Naive thymus-derived CD8-positive, alpha-beta T cell (primary cell): ENCODE results near the gene SLC1A1. TPM values are rescaled to one million over a fixed set of nuclear protein-coding genes. Genes with fewer than 3 reads are reported as not detected.
A peak's percentile ranks its signal among the peaks of the same experiment; 100 is the strongest.
"Not testable (repeated sequence)": the region's sequence is repeated elsewhere in the genome, so short reads cannot be mapped to it uniquely, and the experiment has no call there.

ENCODE experiments used
- ATAC-seq, 2 donors: fragments of 150-1000 bp; cut with Tn5 transposase in 1 of 2; sonication (Bioruptor Pico), chemical (Tn5 transposase) in 1 of 2; 1 replicate in 1 of 2; 2 replicates in 1 of 2; pipeline ENCODE4 v1.10.0; 2021; ENCODE audit warnings: mild to moderate bottlenecking in 2 of 2, moderate library complexity in 2 of 2
- POLR2A ChIA-PET: fragments of 350-600 bp; sonication (Branson Sonifier 250); formaldehyde crosslinking; loops from one replicate; lab custom pipeline; 2021; ENCODE audit warnings: antibody characterized with exemption; lab: Charles Lee
- DNase-seq, 10 donors: peaks; one replicate each; pipeline versions ENCODE4 v3.0.0 to v3.0.0-alpha.2; 2020 to 2022
- H3K27ac Mint-ChIP-seq, 10 donors: one replicate each; pipeline ENCODE4 v1.8.0; 2020 to 2022; ENCODE audit warnings: mild to moderate bottlenecking in 10 of 10, mixed read lengths in 10 of 10, moderate library complexity in 4 of 10, inconsistent platforms in 1 of 10
- H3K27me3 Mint-ChIP-seq, 5 donors: one replicate each; pipeline ENCODE4 v1.8.0; 2021 to 2022; ENCODE audit warnings: mixed read lengths in 5 of 5
- H3K36me3 Mint-ChIP-seq, 3 donors: one replicate each; pipeline ENCODE4 v1.8.0; 2020 to 2022; ENCODE audit warnings: mixed read lengths in 3 of 3, mild to moderate bottlenecking in 2 of 3, inconsistent platforms in 1 of 3
- H3K4me1 Mint-ChIP-seq, 4 donors: one replicate each; pipeline ENCODE4 v1.8.0; 2021 to 2022; ENCODE audit warnings: mixed read lengths in 4 of 4
- H3K4me3 Mint-ChIP-seq, 10 donors: one replicate each; pipeline ENCODE4 v1.8.0; 2020 to 2022; ENCODE audit warnings: mild to moderate bottlenecking in 10 of 10, mixed read lengths in 10 of 10, moderate library complexity in 6 of 10, inconsistent platforms in 1 of 10
- H3K9me3 Mint-ChIP-seq, 9 donors: one replicate each; pipeline ENCODE4 v1.8.0; 2020 to 2022; ENCODE audit warnings: mixed read lengths in 9 of 9, mild to moderate bottlenecking in 3 of 9, inconsistent platforms in 1 of 9, moderate library complexity in 1 of 9
- polyA plus RNA-seq, 3 donors: library from polyadenylated mRNA; unstranded; fragments of 300-500 nt; fragmentation: Illumina TruSeq; gene quantifications; one replicate each; pipeline ENCODE4 v1.2.3, GENCODE V29; 2021
- total RNA-seq, 8 experiments: library from RNA in 2 of 8; stranded (reverse) in 2 of 8; gene quantifications; one replicate each; pipeline ENCODE4 v1.2.3 and lab custom pipeline; 2021 to 2026

The SLC1A1 gene
- total and polyA plus RNA-seq, 5 experiments from 2014 or later: not detected

- ATAC-seq, POLR2A ChIA-PET, DNase-seq, H3K36me3 Mint-ChIP-seq, H3K4me3 Mint-ChIP-seq, H3K27me3 Mint-ChIP-seq, H3K27ac Mint-ChIP-seq: not testable (repeated sequence)
- peaks cover 11 to 21% (median 15%) of the 10 kb centered on the region in 4 donors for H3K4me1 Mint-ChIP-seq
- peaks cover 0 to 16% (median 9%) of the 10 kb centered on the region in 9 donors for H3K9me3 Mint-ChIP-seq
These were observed 40.6 kb downstream of the SLC1A1 start for GRCh38 chr9:4530831-4531230.

- H3K27me3 Mint-ChIP-seq, H3K4me3 Mint-ChIP-seq, H3K36me3 Mint-ChIP-seq, ATAC-seq, DNase-seq, H3K27ac Mint-ChIP-seq, POLR2A ChIA-PET: not testable (repeated sequence)
- Mint-ChIP-seq H3K4me1 (peaks cover 11 to 21% (median 15%) of the 10 kb centered on the region in 4 donors), H3K9me3 (peaks cover 0 to 16% (median 9%) of the 10 kb centered on the region in 9 donors)
These were observed 41.1 kb downstream of the SLC1A1 start for GRCh38 chr9:4531355-4531754.

- Mint-ChIP-seq H3K4me1 (peaks cover 11 to 21% (median 15%) of the 10 kb centered on the region in 4 donors), H3K9me3 (peaks cover 0 to 16% (median 7%) of the 10 kb centered on the region in 9 donors), H3K4me3 (peak overlapping the region in 8 of 10 donors; percentile 1 to 72 (median 53)), H3K27ac (peak overlapping the region; percentile 44 to 87 (median 69))
- H3K27me3 Mint-ChIP-seq, H3K36me3 Mint-ChIP-seq, POLR2A ChIA-PET, ATAC-seq: not testable (repeated sequence)
- peak in 2 of 10 donors; percentile 40 to 54 for DNase-seq
These were observed 43.6 kb downstream of the SLC1A1 start for GRCh38 chr9:4533881-4534280.

GRCh38 chr9:4536196-4536595 lies 45.9 kb downstream of the SLC1A1 start:
- ATAC-seq, POLR2A ChIA-PET, H3K27me3 Mint-ChIP-seq, DNase-seq, H3K27ac Mint-ChIP-seq, H3K4me3 Mint-ChIP-seq: not testable (repeated sequence)
- H3K36me3 Mint-ChIP-seq: peaks cover 0 to 12% (median 0%) of the 10 kb centered on the region in 3 donors
- H3K9me3 Mint-ChIP-seq: peaks cover 0 to 17% (median 4%) of the 10 kb centered on the region in 9 donors
- H3K4me1 Mint-ChIP-seq: peaks cover 9 to 21% (median 13%) of the 10 kb centered on the region in 4 donors

- Mint-ChIP-seq H3K9me3 (peaks cover 0 to 9% (median 1%) of the 10 kb centered on the region in 9 donors), H3K27me3 (peaks cover 0 to 1% (median 0%) of the 10 kb centered on the region in 5 donors), H3K4me3 (no peak overlapping the region), H3K4me1 (peaks cover 9 to 21% (median 13%) of the 10 kb centered on the region in 4 donors), H3K36me3 (peaks cover 0 to 10% (median 0%) of the 10 kb centered on the region in 3 donors), H3K27ac (no peak overlapping the region)
- ATAC-seq (no peak), DNase-seq (no peak)
- POLR2A ChIA-PET: no interaction called here
These were observed 47.3 kb downstream of the SLC1A1 start for GRCh38 chr9:4537581-4537980.

- POLR2A ChIA-PET: no interaction called here
- no peak for ATAC-seq
- H3K9me3 Mint-ChIP-seq: peaks cover 0 to 5% (median 0%) of the 10 kb centered on the region in 9 donors
These were observed 47.8 kb downstream of the SLC1A1 start for GRCh38 chr9:4538107-4538506.

GRCh38 chr9:4538621-4539020 lies 48.4 kb downstream of the SLC1A1 start:
- POLR2A ChIA-PET: no interaction called here
- DNase-seq (no peak), ATAC-seq (no peak)
- Mint-ChIP-seq H3K27me3 (peaks cover 0 to 1% (median 0%) of the 10 kb centered on the region in 5 donors), H3K36me3 (peaks cover 0 to 7% (median 0%) of the 10 kb centered on the region in 3 donors), H3K4me3 (no peak overlapping the region), H3K9me3 (peaks cover 0 to 4% (median 0%) of the 10 kb centered on the region in 9 donors), H3K27ac (no peak overlapping the region), H3K4me1 (peaks cover 7 to 14% (median 9%) of the 10 kb centered on the region in 4 donors)

More at GRCh38 chr9:4538107-4538506, 47.8 kb downstream of the SLC1A1 start:
- DNase-seq: no peak
- Mint-ChIP-seq H3K4me3 (no peak overlapping the region), H3K4me1 (peaks cover 8 to 16% (median 13%) of the 10 kb centered on the region in 4 donors), H3K27me3 (peaks cover 0 to 1% (median 0%) of the 10 kb centered on the region in 5 donors), H3K36me3 (peaks cover 0 to 7% (median 0%) of the 10 kb centered on the region in 3 donors), H3K27ac (peak overlapping the region in 2 of 10 donors; percentile 24 to 32)

- no peak for ATAC-seq
- Mint-ChIP-seq H3K4me3 (no peak overlapping the region), H3K27ac (peak overlapping the region in 1 of 10 donors; percentile 27), H3K9me3 (peaks cover 0 to 3% (median 0%) of the 10 kb centered on the region in 9 donors), H3K36me3 (peaks cover 0 to 7% (median 0%) of the 10 kb centered on the region in 3 donors), H3K4me1 (peaks cover 0 to 11% (median 5%) of the 10 kb centered on the region in 4 donors), H3K27me3 (peaks cover 0 to 1% (median 0%) of the 10 kb centered on the region in 5 donors)
- POLR2A ChIA-PET: interaction anchor here (0.6 kb wide), 1 partner anchor 127 kb away, joined by 3 read pairs; no protein-coding TSS in a partner anchor
- no peak for DNase-seq
These were observed 50.2 kb downstream of the SLC1A1 start for GRCh38 chr9:4540425-4540824.

GRCh38 chr9:4541281-4541680 lies 51.0 kb downstream of the SLC1A1 start:
- Mint-ChIP-seq H3K36me3 (peaks cover 0 to 7% (median 0%) of the 10 kb centered on the region in 3 donors), H3K9me3 (peaks cover 0 to 3% (median 0%) of the 10 kb centered on the region in 9 donors), H3K4me3 (no peak overlapping the region), H3K27me3 (peaks cover 0 to 1% (median 0%) of the 10 kb centered on the region in 5 donors), H3K4me1 (peaks cover 0 to 11% (median 6%) of the 10 kb centered on the region in 4 donors), H3K27ac (no peak overlapping the region)
- ATAC-seq: no peak
- POLR2A ChIA-PET: no interaction called here
- no peak for DNase-seq

- Mint-ChIP-seq H3K9me3 (peaks cover 0 to 3% (median 0%) of the 10 kb centered on the region in 9 donors), H3K4me1 (peaks cover 3 to 16% (median 9%) of the 10 kb centered on the region in 4 donors), H3K27ac (peak overlapping the region in 1 of 10 donors; percentile 4), H3K36me3 (peaks cover 0 to 7% (median 0%) of the 10 kb centered on the region in 3 donors), H3K4me3 (no peak overlapping the region), H3K27me3 (peaks cover 0 to 1% (median 0%) of the 10 kb centered on the region in 5 donors)
- POLR2A ChIA-PET: no interaction called here
- no peak for ATAC-seq
- no peak for DNase-seq
These were observed 51.6 kb downstream of the SLC1A1 start for GRCh38 chr9:4541856-4542255.

- H3K36me3 Mint-ChIP-seq, DNase-seq, H3K9me3 Mint-ChIP-seq, H3K4me3 Mint-ChIP-seq, ATAC-seq, H3K27me3 Mint-ChIP-seq, POLR2A ChIA-PET: not testable (repeated sequence)
- Mint-ChIP-seq H3K27ac (peak overlapping the region in 1 of 10 donors; percentile 23), H3K4me1 (peaks cover 18 to 42% (median 28%) of the 10 kb centered on the region in 4 donors)
These were observed 54.4 kb downstream of the SLC1A1 start for GRCh38 chr9:4544714-4545113.

- Mint-ChIP-seq H3K27me3 (no peaks in the 10 kb centered on the region), H3K4me1 (peaks cover 33 to 65% (median 47%) of the 10 kb centered on the region in 4 donors), H3K4me3 (peak overlapping the region in 5 of 10 donors; percentile 11 to 64 (median 34)), H3K9me3 (no peaks in the 10 kb centered on the region), H3K36me3 (no peaks in the 10 kb centered on the region), H3K27ac (no peak overlapping the region)
- ATAC-seq (no peak), DNase-seq (no peak)
- POLR2A ChIA-PET: no interaction called here
These were observed 56.7 kb downstream of the SLC1A1 start for GRCh38 chr9:4547016-4547415.
